DND-41 (cell line): Measurements from ENCODE around the gene CCNY.

Source experiments
- CTCF ChIP-seq: IDR thresholded peaks from 2 replicates; pipeline ENCODE4 v1.5.1; 2012; ENCODE audit warnings: borderline replicate concordance, low read length, moderate library complexity, mild to moderate bottlenecking; ENCODE audit not compliant: poor library complexity, severe bottlenecking; ENCODE audit errors: extremely low read depth
- EZH2 ChIP-seq: IDR thresholded peaks from 3 replicates; pipeline ENCODE4 v1.6.1; 2012; ENCODE audit warnings: borderline replicate concordance, low read depth, mild to moderate bottlenecking, moderate library complexity, low read length, inconsistent platforms; ENCODE audit not compliant: severe bottlenecking

GRCh38 chr10:35307297-35307696, 29.0 kb upstream of the CCNY start:
- TF ChIP-seq CTCF, result no peak
- no peak for TF ChIP-seq EZH2
